H1 (cell line): ENCODE results near the gene ZCCHC9. TPM values are rescaled to one million over a fixed set of nuclear protein-coding genes. Genes with fewer than 3 reads are reported as not detected.

ENCODE experiments used
- CTCF ChIA-PET: fragments of 300-600 bp; sonication (Branson Sonifier 250); formaldehyde crosslinking; loops from one replicate; lab custom pipeline; 2021; ENCODE audit not compliant: partially characterized antibody; lab: Charles Lee
- POLR2A ChIA-PET: fragments of 300-600 bp; sonication (Branson Sonifier 250); formaldehyde crosslinking; loops from one replicate; lab custom pipeline; 2021; ENCODE audit warnings: inconsistent platforms; ENCODE audit not compliant: partially characterized antibody; lab: Charles Lee
- DNase-seq, 2 experiments: peaks; one replicate each; pipeline versions ENCODE4 v3.0.0 to v3.0.0-alpha.2; 2010 to 2022; ENCODE audit warnings: low spot score in 2 of 2, low read depth in 1 of 2, mixed read lengths in 1 of 2
- FAIRE-seq: peaks from 2 replicates; lab custom pipeline; 2011; peaks lifted over from hg19 to GRCh38; lab: Jason Lieb, UNC
- H2AFZ ChIP-seq: 2 replicates; pipeline ENCODE4 v1.8.1; 2012; ENCODE audit warnings: low read length, inconsistent platforms
- H2AK5ac ChIP-seq: 2 replicates; pipeline ENCODE4 v1.6.1; 2013; ENCODE audit warnings: low read depth, low read length
- H2BK120ac ChIP-seq: replicated peaks from 2 replicates; pipeline ENCODE3; 2013; ENCODE audit warnings: low read depth, low read length, inconsistent platforms
- H2BK12ac ChIP-seq: 2 replicates; pipeline ENCODE4 v1.6.1; 2013; ENCODE audit warnings: low read depth, low read length
- H2BK15ac ChIP-seq: 2 replicates; pipeline ENCODE4 v1.6.1; 2013; ENCODE audit warnings: low read length
- H2BK20ac ChIP-seq: 2 replicates; pipeline ENCODE4 v1.6.1; 2013; ENCODE audit warnings: low read length
- H2BK5ac ChIP-seq: 2 replicates; pipeline ENCODE4 v1.6.1; 2013; ENCODE audit warnings: low read depth, low read length
- H3K14ac ChIP-seq: 2 replicates; pipeline ENCODE4 v1.6.1; 2013; ENCODE audit warnings: inconsistent platforms; ENCODE audit not compliant: insufficient read length
- H3K18ac ChIP-seq: 2 replicates; pipeline ENCODE4 v1.6.1; 2013; ENCODE audit warnings: low read length; ENCODE audit errors: extremely low read depth
- H3K23ac ChIP-seq: 2 replicates; pipeline ENCODE4 v1.6.1; 2013; ENCODE audit warnings: inconsistent platforms; ENCODE audit not compliant: insufficient read length
- H3K23me2 ChIP-seq: 2 replicates; pipeline ENCODE4 v1.6.1; 2013; ENCODE audit warnings: low read depth, low read length
- H3K27ac ChIP-seq: 2 replicates; pipeline ENCODE4 v1.6.1; 2011; ENCODE audit warnings: low read depth, low read length, inconsistent platforms
- H3K27me3 ChIP-seq, 4 experiments: replicated peaks in 1 of 4; 1 replicate in 1 of 4; 2 replicates in 3 of 4; pipeline versions ENCODE4 v1.6.1 to v1.8.1; 2011 to 2013; ENCODE audit warnings: low read length in 3 of 4, mild to moderate bottlenecking in 3 of 4, inconsistent platforms in 2 of 4, mixed read lengths in 2 of 4, moderate library complexity in 1 of 4; ENCODE audit not compliant: control insufficient read depth in 3 of 4, insufficient read depth in 3 of 4; ENCODE audit errors: extremely low read depth in 1 of 4
- H3K36me3 ChIP-seq, 4 experiments: 2 replicates each; pipeline versions ENCODE4 v1.6.1 to v1.8.1; 2011 to 2013; ENCODE audit warnings: mild to moderate bottlenecking in 4 of 4, low read length in 3 of 4, moderate library complexity in 2 of 4, control low read depth in 1 of 4, inconsistent platforms in 1 of 4; ENCODE audit not compliant: insufficient read depth in 4 of 4, control insufficient read depth in 2 of 4
- H3K4ac ChIP-seq: replicated peaks from 2 replicates; pipeline ENCODE3; 2013; ENCODE audit warnings: low read length, low read depth, mixed read lengths, inconsistent platforms; ENCODE audit not compliant: insufficient read length
- H3K4me1 ChIP-seq, 4 experiments: replicated peaks in 1 of 4; 1 replicate in 1 of 4; 2 replicates in 3 of 4; pipeline versions ENCODE4 v1.6.1 to v1.8.1; 2011 to 2013; ENCODE audit warnings: low read length in 3 of 4, inconsistent platforms in 2 of 4, mixed read lengths in 1 of 4; ENCODE audit not compliant: insufficient read depth in 4 of 4, control insufficient read depth in 3 of 4
- H3K4me2 ChIP-seq, 2 experiments: 2 replicates each; pipeline versions ENCODE4 v1.6.1 to v1.8.1; 2011 to 2013; ENCODE audit warnings: low read depth in 2 of 2, low read length in 2 of 2, control low read depth in 1 of 2, inconsistent platforms in 1 of 2, mild to moderate bottlenecking in 1 of 2; ENCODE audit not compliant: insufficient read depth in 1 of 2
- H3K4me3 ChIP-seq, 4 experiments: fragments of 200-600, 300-600 bp in 1 of 4; sonication (generic), shearing (Covaris generic), sonication (Bioruptor Twin) in 1 of 4; 2 replicates each; pipeline versions ENCODE4 v1.5.1 to v1.8.1; 2011 to 2016; ENCODE audit warnings: low read length in 4 of 4, low read depth in 3 of 4, control low read depth in 2 of 4, inconsistent platforms in 2 of 4, mild to moderate bottlenecking in 2 of 4, mixed read lengths in 1 of 4, moderate library complexity in 1 of 4; ENCODE audit not compliant: insufficient read depth in 2 of 4; ENCODE audit errors: extremely low read depth in 1 of 4
- H3K56ac ChIP-seq: replicated peaks from 2 replicates; pipeline ENCODE3; 2013; ENCODE audit warnings: low read depth, mild to moderate bottlenecking, mixed read lengths, low read length, inconsistent platforms; ENCODE audit not compliant: insufficient read length
- H3K79me1 ChIP-seq: 2 replicates; pipeline ENCODE4 v1.6.1; 2013; ENCODE audit warnings: low read depth, low read length, control low read depth
- H3K79me2 ChIP-seq, 2 experiments: 2 replicates each; pipeline versions ENCODE4 v1.6.1 to v1.8.1; 2012 to 2013; ENCODE audit warnings: low read length in 2 of 2, mild to moderate bottlenecking in 2 of 2, inconsistent platforms in 1 of 2; ENCODE audit not compliant: insufficient read depth in 2 of 2, control insufficient read depth in 1 of 2
- H3K9ac ChIP-seq, 4 experiments: replicated peaks in 1 of 4; 1 replicate in 1 of 4; 2 replicates in 3 of 4; pipeline versions ENCODE4 v1.6.1 to v1.8.1; 2011 to 2013; ENCODE audit warnings: low read depth in 3 of 4, low read length in 3 of 4, control low read depth in 2 of 4, mild to moderate bottlenecking in 2 of 4, moderate library complexity in 2 of 4, inconsistent platforms in 1 of 4; ENCODE audit errors: extremely low read depth in 1 of 4
- H3K9me3 ChIP-seq, 2 experiments: 2 replicates each; pipeline versions ENCODE4 v1.6.1 to v1.8.1; 2012 to 2013; ENCODE audit warnings: mild to moderate bottlenecking in 2 of 2, moderate library complexity in 2 of 2, control low read depth in 1 of 2, inconsistent platforms in 1 of 2, low read depth in 1 of 2, low read length in 1 of 2, mixed read lengths in 1 of 2; ENCODE audit not compliant: insufficient read depth in 2 of 2
- H4K20me1 ChIP-seq, 2 experiments: replicated peaks in 1 of 2; 2 replicates each; pipeline versions ENCODE3 to v1.8.1; 2011 to 2013; ENCODE audit warnings: inconsistent platforms in 2 of 2, low read length in 2 of 2, mild to moderate bottlenecking in 1 of 2; ENCODE audit not compliant: insufficient read depth in 2 of 2, control insufficient read depth in 1 of 2
- H4K5ac ChIP-seq: 2 replicates; pipeline ENCODE4 v1.6.1; 2013; ENCODE audit warnings: low read length, low read depth, mixed read lengths, inconsistent platforms; ENCODE audit not compliant: insufficient read length
- H4K8ac ChIP-seq: 2 replicates; pipeline ENCODE4 v1.8.0; 2013; ENCODE audit warnings: mild to moderate bottlenecking, moderate library complexity, low read length, inconsistent platforms; ENCODE audit not compliant: insufficient read depth; ENCODE audit errors: extremely low read depth
- H4K91ac ChIP-seq: replicated peaks from 2 replicates; pipeline ENCODE3; 2013; ENCODE audit warnings: low read length, mixed read lengths, inconsistent platforms; ENCODE audit not compliant: insufficient read length
- ASH2L ChIP-seq: fragments of 200-600, 300-600 bp; sonication (generic); IDR thresholded peaks from one replicate; pipeline ENCODE4 v1.7.1; 2017; ENCODE audit warnings: low read length
- EP300 ChIP-seq, 2 experiments: IDR thresholded peaks; 1 replicate in 1 of 2; 2 replicates in 1 of 2; pipeline ENCODE4 v1.6.1; 2011 to 2012; ENCODE audit warnings: low read depth in 2 of 2, low read length in 2 of 2, mild to moderate bottlenecking in 2 of 2, borderline replicate concordance in 1 of 2, inconsistent platforms in 1 of 2, moderate library complexity in 1 of 2
- EZH2 ChIP-seq: fragments of 200-600 bp; sonication (generic); IDR thresholded peaks from 2 replicates; pipeline ENCODE4 v1.7.1; 2012; ENCODE audit warnings: low read depth, mild to moderate bottlenecking, moderate library complexity, low read length, inconsistent platforms; ENCODE audit not compliant: severe bottlenecking
- SAP30 ChIP-seq: fragments of 300-600 bp; sonication (generic); IDR thresholded peaks from 2 replicates; pipeline ENCODE4 v1.7.1; 2012; ENCODE audit warnings: low read length, moderate library complexity, mild to moderate bottlenecking, inconsistent platforms; ENCODE audit not compliant: insufficient read depth, insufficient replicate concordance
- WGBS, 2 experiments: shearing (Covaris generic) in 1 of 2; methylation state at CpG; one replicate each; pipeline versions ENCODE4 v1.1.6 to v1.1.7; 2013 to 2015; ENCODE audit warnings: low lambda C conversion rate in 2 of 2, mixed read lengths in 2 of 2, inconsistent platforms in 1 of 2, low coverage in 1 of 2, missing lambda C conversion rate in 1 of 2; ENCODE audit not compliant: insufficient replicate concordance in 2 of 2, insufficient coverage in 1 of 2, insufficient read length in 1 of 2; ENCODE audit errors: extremely low coverage in 1 of 2, missing lambda C conversion rate in 1 of 2; 5-methylcytosine and 5-hydroxymethylcytosine counted together
- polyA plus RNA-seq, 7 experiments: library from polyadenylated mRNA; depleted of rRNA in 3 of 7; stranded (reverse) in 5 of 7; unstranded in 2 of 7; fragments of >200 nt in 5 of 7; fragments of 200-250 nt in 2 of 7; gene quantifications; 1 replicate in 5 of 7; 2 replicates in 1 of 7; 4 replicates in 1 of 7; pipeline versions ENCODE4 v1.2.1 to v1.2.3, GENCODE V29; 2011 to 2013; ENCODE audit warnings: missing spikeins in 2 of 7, mixed read lengths in 2 of 7
- total RNA-seq: library from RNA; stranded (reverse); fragmentation: NEBNext Ultra II Directional; extraction: Animal tissue kit (Norgen Biotek cat#: 25700); gene quantifications from 2 replicates; pipeline ENCODE4 v1.2.1, GENCODE V29; 2021

ZCCHC9 gene
- total and polyA plus RNA-seq, 2 of the 8 experiments (the other 6 are each of a cell fraction or from before 2014, with no cell fraction given), result 10.9 to 33.6 TPM

GRCh38 chr5:81353189-81353588 lies 51.8 kb downstream of the ZCCHC9 start:
- Histone ChIP-seq H4K91ac (no peak overlapping the region), H3K27me3 (no peaks in the 10 kb centered on the region), H3K18ac (no peak overlapping the region), H2BK12ac (no peak overlapping the region), H3K9ac (no peak overlapping the region), H3K23ac (no peak overlapping the region), H3K4ac (no peak overlapping the region), H2AFZ (no peak overlapping the region), H2BK5ac (no peak overlapping the region), H2BK120ac (no peak overlapping the region), H2BK20ac (no peak overlapping the region), H4K20me1 (no peaks in the 10 kb centered on the region), H3K79me2 (no peaks in the 10 kb centered on the region), H3K14ac (no peak overlapping the region), H3K27ac (no peak overlapping the region), H4K8ac (no peak overlapping the region), H2BK15ac (no peak overlapping the region), H3K79me1 (no peaks in the 10 kb centered on the region), H3K4me2 (no peak overlapping the region), H3K4me3 (no peak overlapping the region), H3K4me1 (no peaks in the 10 kb centered on the region; a peak in 2 of 7 replicates), H4K5ac (no peak overlapping the region), H3K9me3 (no peaks in the 10 kb centered on the region), H3K23me2 (no peaks in the 10 kb centered on the region), H3K56ac (no peak overlapping the region), H2AK5ac (no peak overlapping the region), H3K36me3 (no peaks in the 10 kb centered on the region)
- DNase-seq (no peak), FAIRE-seq (no peak)
- CTCF ChIA-PET, result interaction anchor here (1.5 kb wide), 1 partner anchor 76 kb away, joined by 3 read pairs; no protein-coding TSS in a partner anchor
- POLR2A ChIA-PET, result no interaction called here
- 85% methylated on average over 5 of the region's 5 CpGs; no CpG with 5 or more reads in 1 of the 2 experiments for WGBS, 2 experiments
- TF ChIP-seq EP300 (IDR thresholded peaks at IDR 0.05; ENCODE audit: borderline replicate concordance in 1 of 2, low read depth in 2 of 2, low read length in 2 of 2), result no peak
- no peak for TF ChIP-seq ASH2L
- TF ChIP-seq SAP30, result no peak
- TF ChIP-seq EZH2, result no peak
